ENCODE results near the gene DCP2.
"Not testable (repeated sequence)": the region's sequence is repeated elsewhere in the genome, so short reads cannot be mapped to it uniquely, and the experiment has no call there.

Gene DCP2

DNA sequence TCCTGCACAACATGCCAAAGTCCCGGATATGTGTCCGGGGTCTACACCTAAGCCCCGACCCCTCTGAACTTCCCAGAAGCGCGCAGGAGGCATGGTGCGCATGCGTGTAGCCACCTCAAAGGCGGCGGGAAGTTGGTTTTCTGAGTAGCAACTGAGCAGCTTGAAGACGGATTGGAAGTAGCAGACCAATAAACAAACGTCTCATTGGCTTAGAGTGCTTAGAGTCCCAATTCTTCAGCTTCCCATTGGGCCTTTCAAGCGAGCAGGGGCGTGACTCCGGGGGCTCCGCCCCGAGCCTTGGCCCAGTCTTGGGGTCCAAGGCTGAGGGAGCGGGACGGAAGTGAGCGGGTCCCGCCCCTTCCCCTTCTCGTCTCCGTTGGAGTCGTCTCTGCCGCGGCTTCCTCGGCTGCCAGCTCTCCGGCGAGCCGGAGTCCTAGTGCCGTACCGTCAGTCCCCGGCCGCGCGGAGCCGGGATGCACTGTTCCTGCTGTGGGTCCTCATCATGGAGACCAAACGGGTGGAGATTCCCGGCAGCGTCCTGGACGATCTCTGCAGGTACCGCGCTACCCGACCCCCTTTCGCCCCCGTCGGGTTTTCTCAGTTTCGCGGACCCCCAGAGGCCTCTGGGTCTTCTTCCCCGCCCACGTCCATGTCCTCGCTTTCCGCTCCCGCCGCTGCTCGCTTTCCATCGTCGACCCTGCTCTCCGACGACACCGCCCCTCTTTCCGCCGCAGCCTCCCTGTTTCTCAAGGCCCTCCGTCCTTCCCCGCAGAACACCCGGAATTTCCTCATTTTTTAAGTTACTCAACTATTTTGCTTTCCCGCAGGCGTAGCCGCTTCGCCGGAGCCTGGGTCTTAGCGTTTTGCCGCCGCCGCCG lies at the start of gene DCP2:
TSS of gene DCP2 (plus strand) at position 367 of the 878 bp plus-strand sequence. CDS start at position 503, 136 bp downstream.
- DNase-seq, result peak; percentile 99

DNA sequence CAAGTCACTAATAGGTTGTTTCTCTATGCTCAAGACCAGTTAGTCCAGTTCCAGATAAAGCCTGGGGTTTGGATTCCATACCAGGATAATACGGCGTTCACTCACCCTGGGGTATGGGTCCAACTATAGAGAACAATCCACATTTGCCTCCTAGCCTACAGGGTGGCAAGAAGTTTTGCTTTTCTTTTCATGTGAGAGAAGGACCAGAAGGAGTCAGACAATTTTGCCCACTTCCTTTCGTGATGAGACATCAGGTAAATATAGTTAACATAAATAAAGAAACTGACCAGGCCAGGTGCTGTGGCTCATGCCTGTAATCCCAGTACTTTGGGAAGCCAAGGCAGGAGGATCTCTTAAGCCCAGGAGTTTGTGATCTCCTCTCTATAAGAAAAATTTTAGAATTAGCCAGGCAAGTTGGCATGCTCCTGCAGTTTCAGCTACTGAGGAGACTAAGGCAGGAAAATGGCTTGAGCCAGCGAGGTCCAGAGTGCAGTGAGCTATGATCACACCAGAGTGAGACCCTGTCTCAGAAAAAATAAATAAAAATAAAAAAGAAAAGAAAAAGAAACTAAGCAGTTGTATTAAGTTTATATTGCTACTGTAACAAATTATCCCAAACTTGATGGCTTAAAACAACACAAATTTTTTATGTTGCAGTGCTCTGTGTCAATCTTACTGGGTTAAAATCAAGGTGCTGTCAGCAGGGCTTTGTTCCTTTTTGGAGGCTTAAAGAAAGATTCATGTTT lies 47.1 kb upstream of the DCP2 start:
- no peak for DNase-seq

DNA sequence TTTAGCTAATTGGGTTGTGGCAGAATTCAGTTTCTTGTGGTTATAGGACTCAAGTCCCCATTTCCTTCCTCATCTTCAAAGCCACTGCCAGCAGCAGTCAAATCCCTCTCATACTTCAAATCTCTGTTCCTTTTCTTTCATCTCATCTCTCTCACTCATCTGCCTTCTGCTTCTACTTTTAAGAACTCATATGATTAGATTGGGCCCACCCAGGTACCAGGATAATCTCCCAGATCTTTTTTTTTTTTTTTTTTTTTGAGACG lies 46.6 kb upstream of the DCP2 start:
- DNase-seq, result peak; percentile 82

DNA sequence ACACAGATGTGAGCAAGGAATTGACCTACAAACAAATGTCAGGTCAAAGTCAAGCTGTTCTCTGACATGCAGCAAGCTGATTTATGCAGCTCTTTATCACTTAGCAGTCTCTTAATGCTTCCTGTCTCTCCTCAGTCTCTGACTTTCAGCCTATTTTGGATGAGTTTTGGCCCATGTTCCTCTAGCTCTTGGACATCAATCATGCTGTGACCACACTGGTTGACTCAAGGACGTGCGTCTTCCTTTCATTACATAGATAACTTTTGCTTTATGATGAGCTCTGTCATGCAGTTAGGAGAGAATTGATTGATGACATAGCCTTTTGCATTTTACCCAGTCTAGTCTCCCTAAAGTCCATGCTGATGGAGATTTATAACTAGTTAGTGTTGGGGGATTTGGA lies 45.1 kb upstream of the DCP2 start:
- DNase-seq, result peak; percentile 27

DNA sequence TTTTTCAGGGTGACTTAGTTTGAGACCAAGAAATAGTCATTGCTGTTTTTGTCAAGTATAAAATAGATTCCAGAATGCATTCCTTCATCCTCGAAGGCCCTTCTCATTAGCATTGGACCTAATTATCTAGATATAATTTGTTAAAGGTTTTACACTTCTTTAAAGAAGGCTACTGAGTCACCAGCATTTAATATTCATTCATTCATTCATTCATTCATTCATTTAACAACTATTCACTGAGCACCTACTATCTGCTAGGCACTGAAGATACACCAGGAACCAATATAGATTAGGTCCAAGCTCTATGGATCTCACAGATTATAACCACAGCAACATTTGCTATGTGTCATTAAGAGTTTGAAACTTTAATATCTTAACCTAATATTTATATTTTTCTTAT lies 43.5 kb upstream of the DCP2 start:
- DNase-seq, result no peak

DNA sequence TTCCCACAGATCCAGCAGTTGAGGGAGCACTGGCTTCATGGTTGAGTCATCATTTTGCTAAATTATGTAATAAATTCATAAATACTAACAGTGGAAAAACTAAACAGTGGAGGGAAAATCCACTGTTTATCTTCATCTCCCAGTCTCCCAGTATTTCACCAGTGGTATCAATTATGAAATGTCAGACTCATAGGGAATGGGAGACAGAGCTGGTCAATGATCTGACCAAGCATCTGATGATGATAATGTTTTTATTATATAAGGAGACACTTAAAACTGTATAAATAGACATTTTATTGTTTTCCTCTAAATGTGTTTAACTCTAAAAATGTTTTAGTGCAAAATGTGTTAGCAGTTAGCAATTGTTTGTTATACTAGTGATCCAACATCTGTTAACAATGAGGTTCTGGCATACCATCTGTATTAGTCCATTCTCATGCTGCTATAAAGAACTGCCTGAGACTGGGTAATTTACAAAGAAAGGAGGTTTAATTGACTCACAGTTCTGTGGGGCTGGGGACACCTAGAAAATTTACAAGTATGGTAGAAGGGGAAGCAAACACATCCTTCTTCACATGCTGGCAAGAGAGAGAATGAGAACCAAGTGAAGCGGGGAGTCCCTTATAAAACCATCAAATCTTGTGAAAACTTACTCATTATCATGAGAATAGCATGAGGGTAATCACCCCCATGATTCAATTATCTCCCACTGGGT lies 42.8 kb upstream of the DCP2 start:
- DNase-seq, result no peak

DNA sequence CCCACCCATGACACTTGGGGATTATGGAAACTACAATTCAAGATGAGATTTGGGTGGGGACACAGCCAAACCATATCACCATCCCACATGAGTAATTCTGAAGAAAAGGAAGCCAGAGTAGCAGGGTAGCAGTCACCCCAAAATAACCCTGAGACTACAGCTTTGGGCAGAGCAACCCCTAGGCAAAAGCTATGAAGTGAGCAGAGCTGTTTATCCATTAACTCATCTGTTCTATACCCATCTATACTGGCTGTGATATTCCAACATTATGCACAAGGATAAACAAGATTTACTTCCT lies 42.3 kb upstream of the DCP2 start:
- DNase-seq, result no peak

DNA sequence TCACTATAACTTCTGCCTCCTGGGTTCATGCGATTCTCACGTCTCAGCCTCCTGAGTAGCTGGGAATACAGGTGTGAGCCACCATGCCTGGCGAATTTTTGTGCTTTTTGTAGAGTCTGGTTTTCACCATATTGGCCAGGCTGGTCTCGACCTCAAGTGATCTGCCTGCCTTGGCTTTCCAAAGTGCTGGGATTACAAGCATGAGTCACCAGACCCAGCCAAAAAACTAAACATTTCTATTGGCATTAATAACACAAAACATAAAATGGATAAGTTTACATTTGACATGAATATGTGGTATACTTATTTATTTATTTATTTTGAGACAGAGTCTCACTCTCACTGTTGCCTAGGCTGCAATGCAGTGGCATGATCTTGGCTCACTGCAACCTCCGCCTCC lies 40.9 kb upstream of the DCP2 start:
- DNase-seq, result no peak

DNA sequence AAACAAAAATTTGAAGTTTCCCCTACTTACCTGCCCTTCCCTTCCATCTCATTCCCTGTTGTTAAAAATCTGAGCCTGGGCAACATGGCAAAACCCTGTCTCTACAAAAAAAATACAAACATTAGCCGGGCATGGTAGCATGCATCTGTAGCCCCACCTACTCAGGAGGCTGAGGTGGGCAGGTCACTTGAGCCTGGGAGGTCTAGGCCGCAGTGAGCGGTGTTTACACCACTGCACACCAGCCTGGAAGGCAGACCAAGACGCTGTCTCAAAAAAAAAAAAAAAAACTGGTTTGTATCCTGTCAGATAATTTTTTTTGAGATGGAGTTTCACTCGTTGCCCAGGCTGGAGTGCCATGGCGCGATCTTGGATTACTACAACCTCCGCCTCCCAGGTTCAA lies 38.3 kb upstream of the DCP2 start:
- DNase-seq, result no peak

DNA sequence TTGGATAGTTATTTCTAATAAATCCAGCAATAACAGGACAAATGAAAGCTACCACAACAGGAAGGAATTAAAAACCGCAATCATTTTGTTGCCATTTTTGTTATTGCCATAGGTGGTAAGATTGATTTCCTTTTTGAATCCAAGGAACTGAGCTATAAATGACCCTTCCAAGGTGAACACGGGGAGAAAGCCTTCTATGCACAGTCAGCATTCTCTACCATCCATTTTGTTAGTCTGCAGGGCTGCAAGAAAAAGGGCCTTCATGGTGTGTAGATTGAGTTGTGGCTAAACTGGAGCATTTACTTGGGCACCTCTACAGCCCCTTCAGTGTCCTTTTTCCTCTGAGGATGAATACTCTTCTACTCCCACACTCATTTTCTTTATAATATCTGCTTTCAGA lies 35.9 kb upstream of the DCP2 start:
- no peak for DNase-seq

DNA sequence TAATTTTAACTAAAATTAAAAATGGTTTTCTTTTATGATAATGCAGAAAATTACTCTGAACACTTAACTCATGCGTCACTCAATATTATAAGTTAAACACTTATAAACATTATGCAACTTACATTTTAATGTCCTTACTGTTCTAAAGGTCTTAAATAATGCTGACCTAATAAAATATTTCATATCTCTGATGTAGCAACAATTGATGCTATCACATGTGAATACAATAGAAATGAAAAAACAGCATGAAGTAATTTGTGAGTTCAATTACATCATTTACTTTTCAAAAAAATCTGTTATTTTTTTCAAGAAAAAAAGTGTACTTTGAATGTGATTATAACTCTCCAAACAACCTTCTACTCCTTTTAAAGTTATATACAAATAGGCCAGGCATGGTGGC lies 28.1 kb upstream of the DCP2 start:
- DNase-seq, result no peak

DNA sequence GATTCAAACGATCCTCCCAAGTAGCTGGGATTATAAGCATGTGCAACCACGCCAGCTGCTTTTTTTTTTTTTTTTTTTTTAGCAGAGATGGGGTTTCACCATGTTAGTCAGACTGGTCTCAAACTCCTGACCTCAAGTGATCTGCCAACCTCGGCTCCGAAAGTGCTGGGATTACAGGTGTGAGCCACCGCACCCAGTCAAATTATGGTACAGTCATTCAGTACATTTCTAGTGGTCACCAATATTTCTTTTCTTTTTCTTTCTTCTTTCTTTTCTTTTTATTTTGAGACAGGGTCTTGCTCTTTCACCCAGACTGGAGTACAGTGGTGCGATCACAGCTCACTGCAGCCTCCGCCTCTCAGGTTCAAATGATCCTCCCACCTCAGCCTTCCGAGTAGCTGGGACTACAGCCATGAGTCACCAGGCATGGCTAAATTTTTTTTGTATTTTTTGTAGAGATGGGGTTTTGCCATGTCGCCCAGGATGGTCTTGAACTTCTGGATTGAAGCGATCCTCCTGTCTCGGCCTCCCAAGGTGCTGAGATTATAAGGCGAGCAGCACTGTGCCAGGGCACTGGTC lies 25.4 kb upstream of the DCP2 start:
- no peak for DNase-seq

DNA sequence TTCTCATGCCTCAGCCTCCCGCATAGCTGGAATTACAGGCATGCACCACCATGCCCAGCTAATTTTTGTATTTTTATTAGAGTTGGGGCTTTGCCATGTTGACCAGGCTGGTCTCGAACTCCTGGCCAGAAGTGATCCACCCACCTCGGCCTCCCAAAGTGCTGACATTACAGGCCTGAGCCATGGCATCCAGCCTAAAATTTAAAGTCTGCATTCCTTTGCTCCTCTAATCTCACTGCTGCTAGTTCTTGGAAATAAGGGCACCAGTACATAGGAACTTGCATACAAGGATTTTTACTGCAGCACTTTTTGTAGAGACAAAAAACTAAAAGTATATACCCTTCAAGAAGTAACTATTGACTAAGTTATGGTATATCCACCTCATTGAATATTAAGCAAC lies 20.0 kb upstream of the DCP2 start:
- no peak for DNase-seq

DNA sequence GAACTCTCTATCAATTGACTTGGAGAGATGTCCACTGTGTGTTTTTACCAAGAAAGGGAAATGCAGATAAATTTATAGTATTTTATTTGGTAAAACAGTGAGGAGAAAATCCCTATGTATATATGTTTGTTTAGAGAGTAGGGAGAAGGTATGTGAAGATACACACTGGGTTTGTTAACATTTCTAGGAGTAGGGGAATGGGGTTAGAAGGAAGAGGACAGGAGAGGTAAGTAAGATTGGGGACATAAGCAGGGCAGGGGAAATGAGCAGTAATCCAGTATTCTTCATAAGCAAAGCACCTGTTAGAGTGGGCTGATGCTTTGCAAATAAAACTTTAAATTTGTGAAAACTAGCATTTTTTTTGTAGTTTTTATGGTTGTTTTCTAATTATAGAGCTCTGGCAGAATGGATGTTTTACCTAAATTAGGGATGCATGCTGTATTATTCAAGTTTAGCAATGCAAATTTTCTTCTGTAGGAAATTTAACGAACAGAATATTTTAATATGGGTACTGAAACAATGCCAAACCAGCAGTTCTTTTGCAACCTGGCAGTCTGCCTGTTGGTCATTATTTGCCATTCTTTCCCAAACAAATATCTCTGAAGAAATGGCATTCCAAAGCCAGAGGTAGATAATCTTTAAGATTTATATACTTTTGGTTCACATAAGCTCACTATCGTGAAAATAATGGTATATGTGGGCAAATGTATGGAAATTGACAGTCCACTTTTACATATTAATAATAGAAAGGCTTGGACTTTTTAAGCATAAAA lies 19.4 kb upstream of the DCP2 start:
- no peak for DNase-seq

DNA sequence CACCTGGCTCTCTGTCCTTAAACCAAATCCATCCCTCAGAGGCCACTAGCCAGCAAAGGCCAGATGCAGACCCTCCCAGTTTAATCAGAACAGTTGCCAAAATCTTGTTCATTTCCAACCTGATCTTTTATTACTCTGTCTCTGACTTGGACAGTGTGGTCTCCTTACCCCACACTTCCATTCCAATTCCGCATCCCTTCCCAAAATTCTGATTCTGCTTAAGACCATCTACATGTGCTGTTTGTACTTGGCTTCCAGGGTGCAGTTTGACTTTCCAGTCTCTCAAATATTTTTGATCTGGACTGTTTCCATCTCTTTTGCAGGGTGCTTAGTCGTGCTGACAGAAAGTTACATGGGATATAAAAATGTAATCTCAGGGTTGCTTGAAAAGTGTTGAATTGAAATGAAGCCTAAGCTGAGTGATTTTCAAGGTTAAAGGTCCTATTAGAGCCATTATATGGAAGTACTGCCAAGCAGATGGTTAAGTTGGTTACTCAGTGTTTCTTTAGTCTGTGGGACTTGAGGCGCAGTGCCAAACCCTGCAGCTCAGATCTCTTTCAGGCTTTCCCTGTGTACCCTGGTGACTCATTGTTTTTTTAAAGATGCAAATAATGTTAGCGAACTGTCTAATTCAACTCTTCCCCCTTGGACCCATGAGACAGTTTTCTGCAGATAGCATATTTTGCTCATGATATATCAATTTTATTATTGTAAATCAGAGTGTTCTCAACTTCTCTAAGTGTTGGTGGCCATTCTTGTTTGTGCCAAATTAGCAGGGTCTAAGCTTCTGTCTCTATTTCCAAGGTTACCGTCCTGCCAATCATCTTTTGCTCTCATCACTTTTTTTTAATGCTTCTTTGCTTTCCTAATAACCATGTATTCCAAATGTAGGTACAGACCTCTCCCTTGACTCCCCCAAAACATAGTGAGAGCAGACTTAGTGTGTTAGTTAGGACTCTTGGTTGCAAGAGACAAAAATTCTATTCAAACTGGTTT lies 18.2 kb upstream of the DCP2 start:
- peak; percentile 48 for DNase-seq

DNA sequence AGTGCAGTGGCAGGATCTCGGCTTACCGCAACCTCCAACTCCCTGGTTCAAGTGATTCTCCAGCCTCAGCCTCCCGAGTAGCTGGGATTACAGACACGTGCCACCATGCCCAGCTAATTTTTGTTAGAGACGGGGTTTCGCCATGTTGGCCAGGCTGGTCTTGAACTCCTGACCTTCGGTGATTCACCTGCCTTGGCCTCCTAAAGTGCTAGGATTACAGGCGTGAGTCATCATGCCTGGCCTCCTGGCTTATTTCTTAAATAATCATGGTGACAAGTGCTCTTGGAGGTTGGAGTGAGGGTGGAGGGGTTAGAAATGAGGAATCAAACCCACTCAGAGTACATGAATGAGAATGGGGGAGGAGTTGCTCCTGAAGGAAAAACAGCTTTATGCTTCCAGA lies 16.7 kb upstream of the DCP2 start:
- DNase-seq, result not testable (repeated sequence)

DNA sequence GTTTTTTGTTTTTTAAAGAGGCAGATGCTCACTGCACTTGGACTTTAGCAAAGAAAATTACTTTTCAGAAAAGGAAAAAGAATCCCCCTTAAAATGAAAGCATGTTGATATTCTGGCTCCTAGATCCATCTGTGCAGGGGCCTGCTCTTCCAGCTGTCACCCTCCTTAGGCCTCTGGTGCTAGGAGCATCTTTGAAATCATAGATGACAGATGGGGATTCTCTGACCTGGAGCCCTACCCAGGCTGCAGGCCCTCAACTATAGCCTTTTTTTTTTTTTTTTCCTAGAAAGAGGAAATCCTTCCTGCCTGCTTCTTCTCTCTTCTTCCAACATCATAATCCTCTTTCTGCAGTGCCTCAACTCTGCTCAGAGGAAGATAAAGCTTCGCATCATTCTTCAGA lies 16.3 kb upstream of the DCP2 start:
- no peak for DNase-seq

DNA sequence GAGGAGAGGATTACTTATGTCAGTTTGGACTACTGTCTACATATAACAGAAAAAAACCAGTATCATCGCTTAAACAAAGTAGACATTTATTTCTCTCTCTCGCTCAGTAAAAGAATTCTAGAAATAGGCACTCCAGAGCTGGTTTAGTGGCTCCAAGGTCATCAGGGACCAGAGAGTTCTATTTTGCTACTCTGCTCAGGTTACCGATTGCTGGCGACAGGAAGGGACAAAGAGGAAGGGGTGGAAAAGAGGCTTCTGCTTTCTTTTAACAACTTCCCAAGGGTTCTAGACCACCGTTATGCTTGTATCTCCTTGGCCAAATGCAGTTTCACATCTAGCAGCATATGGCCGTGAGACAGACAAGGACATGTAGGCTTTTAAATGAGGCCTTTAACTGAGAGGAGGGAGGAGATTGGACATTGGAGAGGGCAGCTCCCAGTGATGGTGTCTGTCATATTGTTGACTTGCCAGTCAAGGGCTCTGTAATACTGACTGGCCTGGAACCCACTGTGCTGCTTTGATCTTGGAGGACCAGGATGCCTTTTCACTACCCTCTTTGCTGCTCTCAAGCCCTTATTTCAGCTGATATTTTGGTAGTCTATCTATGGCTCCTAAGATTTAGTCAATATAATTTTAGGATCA lies 15.6 kb upstream of the DCP2 start:
- no peak for DNase-seq

DNA sequence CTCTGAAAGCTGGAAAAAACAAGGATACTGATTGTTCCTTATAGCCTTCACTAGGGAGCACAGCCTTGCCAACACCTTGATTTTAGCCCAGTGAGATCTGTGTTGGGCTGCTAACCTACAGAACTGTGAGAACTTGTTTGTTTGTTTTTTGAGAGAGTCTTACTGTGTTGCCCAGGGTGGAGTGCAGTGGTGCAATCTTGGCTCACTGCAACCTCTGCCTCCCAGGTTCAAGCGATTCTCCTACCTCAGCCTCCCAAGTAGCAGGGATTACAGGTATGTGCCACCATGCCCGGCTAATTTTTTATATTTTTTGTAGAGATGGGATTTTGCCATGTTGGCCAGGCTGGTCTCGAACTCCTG lies 13.2 kb upstream of the DCP2 start:
- not testable (repeated sequence) for DNase-seq

DNA sequence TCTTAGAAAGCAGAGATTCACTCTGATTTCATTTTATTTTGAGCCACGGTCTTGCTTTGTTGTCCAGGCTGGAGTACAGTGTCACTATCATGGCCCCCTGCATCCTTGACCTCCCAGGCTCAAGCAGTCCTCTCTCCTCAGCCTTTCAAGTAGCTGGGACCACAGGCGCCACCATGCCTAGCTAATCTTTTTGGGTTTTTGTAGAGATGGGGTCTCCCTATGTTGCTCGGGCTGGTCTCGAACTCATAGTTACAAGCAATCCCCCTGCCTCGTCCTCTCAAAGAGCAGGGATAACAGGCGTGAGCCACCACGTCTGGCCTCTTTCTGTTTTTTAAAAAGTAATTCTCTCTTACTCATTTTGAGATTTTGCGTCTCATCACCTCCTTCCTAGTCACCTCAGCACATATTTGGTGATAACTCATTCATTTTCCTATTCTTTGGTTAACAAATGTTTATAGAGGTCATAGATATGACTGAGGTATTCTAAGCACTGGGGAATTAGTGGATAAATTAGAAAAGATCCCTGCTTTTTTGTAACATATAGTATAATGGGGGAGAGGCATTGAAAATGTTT lies 10.8 kb upstream of the DCP2 start:
- DNase-seq, result no peak

DNA sequence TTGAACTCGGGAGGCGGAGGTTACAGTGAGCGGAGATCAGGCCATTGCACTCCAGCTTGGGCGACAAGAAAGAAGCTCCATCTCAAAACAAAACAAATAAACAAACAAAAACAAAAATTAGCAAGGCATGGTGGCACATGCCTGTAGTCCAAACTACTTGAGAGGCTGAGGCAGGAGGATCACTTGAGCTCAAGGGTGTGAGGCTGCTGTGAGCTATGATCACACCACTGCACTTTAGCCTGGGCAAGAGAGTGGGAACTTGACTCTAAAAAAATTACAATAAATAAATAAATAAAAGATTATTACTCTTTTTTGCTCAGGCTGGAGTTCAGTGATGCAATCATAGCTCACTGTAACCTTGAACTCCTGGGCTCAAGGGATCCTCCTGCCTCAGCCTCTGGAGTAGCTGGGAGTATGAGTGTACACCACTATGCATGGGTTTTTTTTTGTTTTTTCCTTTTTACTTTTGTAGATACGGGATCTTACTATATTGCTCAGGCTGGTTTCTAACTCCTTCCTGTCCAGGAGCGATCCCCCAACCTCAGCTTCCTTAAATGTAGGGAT lies 9.0 kb upstream of the DCP2 start:
- no peak for DNase-seq

Data from hematopoietic multipotent progenitor cell treated with erythropoietin and hydrocortisone succinate and interleukin-3 and kit ligand, for 4 days (in vitro differentiated cells).